Stimulated activated CD8-positive, alpha-beta memory T cell treated with anti-CD3 and anti-CD28 coated beads, Interleukin-7, amount 100 ng/mL, for 48 hours (primary cell): ENCODE data around the gene CYYR1.

ENCODE experiments used
- DNase-seq, 2 donors: peaks; one replicate each; pipeline ENCODE4 v3.0.0-alpha.2; 2020; ENCODE audit warnings: low read depth in 1 of 2; ENCODE audit errors: extremely low read depth in 1 of 2

Gene CYYR1

GRCh38 chr21:26572702-26573381, at the start of gene CYYR1:
TSS of gene CYYR1 (minus strand) at chr21:26573286. CDS start at chr21:26572940, 346 bp downstream.
- DNase-seq = no peak

GRCh38 chr21:26617176-26617575, 44.1 kb upstream of the CYYR1 start:
- DNase-seq = no peak

- DNase-seq = no peak
These were observed 41.2 kb upstream of the CYYR1 start for GRCh38 chr21:26614251-26614650.

- DNase-seq = no peak
These were observed 26.2 kb upstream of the CYYR1 start for GRCh38 chr21:26599261-26599660.

DNA sequence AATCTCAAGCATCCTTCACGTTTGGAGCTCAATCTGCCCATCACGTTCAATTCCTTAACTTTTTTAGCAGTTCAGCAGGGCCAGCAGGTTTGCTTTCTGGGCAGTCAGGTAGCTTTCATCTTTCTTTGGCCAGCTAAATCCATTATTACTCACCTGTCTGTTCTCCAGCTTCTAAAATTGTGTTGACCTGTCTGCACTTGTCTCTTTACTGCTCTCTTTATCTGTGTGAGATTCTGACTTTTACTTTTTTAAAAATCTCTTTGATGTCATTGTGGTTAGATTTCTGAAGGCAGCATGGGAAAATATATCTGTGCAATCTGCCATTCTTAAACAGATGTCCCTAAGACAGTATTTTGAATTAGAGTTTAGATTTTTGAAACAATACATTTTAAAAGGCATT, 24.9 kb upstream of the CYYR1 start:
- no peak for DNase-seq

GRCh38 chr21:26597031-26597430, 23.9 kb upstream of the CYYR1 start:
- no peak for DNase-seq

DNA sequence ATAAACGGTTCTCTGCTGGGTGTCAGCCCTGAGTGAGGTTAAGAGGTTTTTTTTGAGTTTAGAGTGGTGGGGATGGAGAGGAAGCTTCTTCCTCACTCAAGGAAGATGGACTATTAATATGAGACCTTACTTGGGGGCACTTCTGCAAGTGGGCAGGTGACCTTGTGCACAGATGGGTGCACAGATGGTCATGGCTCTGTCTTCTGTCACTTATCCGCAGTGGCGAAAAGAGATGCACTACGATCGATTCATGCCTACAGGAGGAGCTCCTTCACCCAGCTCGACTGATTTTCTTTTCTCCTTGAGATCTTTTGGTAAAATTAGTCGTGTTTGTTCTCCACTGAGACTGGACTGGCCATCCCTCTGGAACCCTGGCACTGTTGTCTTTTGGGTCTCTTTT, 22.9 kb upstream of the CYYR1 start:
- DNase-seq = no peak

DNA sequence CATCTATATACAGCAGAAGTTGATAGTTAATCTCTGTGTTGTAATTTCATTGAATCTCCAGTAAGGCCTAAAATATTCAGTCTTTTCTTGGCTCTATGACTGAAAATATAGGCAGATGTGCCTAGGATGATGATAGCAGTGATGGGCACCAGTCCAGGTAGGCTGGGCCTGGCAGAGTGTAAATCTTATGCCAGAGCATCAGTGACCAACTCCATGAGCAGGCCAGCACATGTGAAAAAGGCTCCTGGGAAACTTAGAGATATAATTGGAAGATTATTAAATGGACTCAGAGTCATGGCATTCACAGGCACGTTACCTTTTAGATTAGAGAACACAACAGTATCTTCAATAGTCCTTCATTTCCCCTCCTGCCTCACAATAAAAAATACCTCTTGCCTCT, 20.7 kb upstream of the CYYR1 start:
- no peak for DNase-seq

DNA sequence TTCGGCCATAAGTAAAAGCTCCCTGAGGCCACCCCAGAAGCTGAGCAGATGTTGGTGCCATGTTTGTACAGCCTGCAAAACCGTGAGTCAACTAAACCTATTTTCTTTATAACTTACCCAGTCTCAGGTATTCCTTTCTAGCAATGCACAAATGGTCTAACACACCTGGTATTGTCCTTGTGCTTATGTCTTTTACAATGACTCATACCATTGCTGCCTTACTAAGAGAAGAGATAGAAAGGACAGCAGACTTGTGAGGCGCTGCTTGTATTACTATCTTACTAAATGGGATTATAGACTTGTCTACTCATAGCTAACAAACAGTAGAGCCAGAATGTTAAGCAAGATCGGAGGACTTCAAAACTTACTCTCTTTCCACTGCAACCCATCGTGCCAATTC, 18.5 kb upstream of the CYYR1 start:
- no peak for DNase-seq

- no peak for DNase-seq
These were observed 15.4 kb upstream of the CYYR1 start for GRCh38 chr21:26588446-26588845.

DNA sequence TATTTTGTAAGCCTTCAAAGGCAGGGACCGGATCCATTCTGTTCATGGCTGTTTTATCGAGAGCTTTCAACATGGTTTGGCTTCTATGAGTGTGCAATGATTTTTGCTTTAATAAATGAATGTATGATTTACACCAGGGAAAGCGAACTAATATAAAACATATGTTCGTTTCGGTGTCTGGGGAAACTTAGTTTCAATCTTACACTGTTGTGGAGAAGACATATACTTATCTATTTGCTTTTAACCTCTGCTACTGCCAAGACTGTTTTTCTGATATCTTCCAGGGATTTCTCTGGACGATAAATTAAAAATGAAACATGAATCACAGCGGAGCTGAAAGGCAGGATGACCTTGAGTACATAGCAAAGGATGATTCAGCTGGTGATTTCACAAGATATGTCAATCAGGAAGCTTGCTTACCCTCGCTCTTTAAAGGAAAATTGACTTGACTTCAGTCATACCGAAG, 14.7 kb upstream of the CYYR1 start:
- DNase-seq = no peak

DNA sequence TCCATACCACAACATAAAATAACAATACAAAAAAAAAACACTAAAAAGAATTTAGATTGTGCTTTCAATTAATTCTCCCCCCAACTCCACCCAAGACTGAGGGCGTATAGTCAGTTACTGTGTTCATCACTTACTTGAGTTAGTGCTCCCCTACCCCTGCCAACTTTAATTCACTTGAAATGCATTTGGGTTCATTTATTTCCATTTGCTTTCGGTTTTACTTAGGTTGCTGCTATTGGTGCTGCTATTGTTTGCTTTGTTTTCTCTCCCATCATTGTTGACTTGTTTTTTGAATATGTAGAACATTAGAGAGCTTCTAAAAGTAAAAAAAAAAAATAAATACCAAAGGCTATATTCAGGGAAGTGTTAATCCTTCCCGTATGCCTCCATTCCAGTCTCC, 10.7 kb upstream of the CYYR1 start:
- no peak for DNase-seq

GRCh38 chr21:26581818-26582217, 8.7 kb upstream of the CYYR1 start:
- DNase-seq = no peak

DNA sequence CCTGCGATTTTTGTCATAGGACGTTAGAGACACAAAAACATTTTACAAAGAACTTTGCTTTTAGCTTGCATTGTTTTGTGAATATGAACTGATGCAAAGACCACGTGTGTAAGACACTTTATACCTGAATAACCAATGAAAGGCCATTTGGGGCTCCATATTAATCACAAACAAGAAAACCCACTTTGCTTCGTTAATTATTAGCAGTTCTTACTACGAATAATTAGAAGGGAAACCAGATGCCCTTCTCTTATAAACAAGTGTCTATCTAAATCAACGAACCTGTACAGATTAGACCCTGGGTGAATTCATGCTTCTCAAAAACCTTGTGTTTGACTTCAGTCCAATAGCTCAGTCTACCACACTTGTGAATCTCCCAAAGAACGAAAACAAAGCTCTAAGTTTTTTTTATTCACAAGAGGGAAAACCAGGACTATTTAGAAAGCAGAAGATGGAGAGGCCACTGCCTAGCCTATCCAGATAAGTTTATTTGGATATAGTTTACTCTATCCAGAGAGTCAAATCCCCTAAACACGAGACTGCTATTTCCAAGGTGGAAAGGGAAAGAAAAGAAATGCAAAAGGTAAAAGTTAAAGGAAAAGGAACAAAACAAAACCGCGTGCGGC, 897 bp downstream of the CYYR1 start:
- no peak for DNase-seq

GRCh38 chr21:26570203-26570602, 2.9 kb downstream of the CYYR1 start:
- DNase-seq = no peak

- no peak for DNase-seq
These were observed 7.5 kb downstream of the CYYR1 start for GRCh38 chr21:26565546-26565945.

DNA sequence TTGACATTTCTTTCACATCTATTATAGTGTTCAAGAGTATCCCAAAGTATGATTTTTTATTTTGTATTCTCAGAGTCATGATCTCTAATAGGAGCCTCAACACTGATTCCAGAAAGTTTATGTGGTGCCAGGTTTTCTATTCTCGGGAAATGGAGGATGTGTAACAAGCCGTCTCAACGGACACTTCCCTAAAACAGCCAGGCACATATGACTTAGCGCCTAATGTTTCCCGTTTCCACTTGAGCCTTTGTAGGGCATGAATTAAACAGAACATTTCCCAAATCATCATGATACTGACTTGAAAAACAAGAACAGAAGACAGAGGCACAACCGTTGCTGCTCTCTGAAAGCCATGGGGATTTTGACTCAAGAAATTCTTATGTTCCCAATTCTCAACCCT, 8.0 kb downstream of the CYYR1 start:
- no peak for DNase-seq

GRCh38 chr21:26563856-26564503, 9.1 kb downstream of the CYYR1 start:
- DNase-seq = no peak

GRCh38 chr21:26560612-26561011, 12.5 kb downstream of the CYYR1 start:
- DNase-seq = no peak

DNA sequence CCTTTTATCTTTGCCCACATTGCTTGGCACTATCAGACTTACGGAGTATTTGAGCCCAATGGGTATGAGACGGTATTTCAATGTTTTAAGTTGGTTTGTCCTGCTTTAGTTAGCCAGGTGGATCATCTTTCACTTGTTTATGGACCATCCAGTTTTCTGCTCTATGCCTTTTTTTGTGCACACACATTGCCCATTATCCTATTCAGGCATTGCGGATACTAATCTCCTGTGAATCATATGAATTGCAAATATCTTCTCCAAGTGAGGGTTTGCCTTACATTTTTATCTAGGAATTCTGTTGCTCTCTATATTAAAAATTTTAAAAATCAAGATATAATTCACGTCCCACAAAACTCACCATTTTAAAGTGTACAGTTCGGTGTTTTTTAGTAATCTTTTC, 14.0 kb downstream of the CYYR1 start:
- DNase-seq = no peak

- no peak for DNase-seq
These were observed 16.0 kb downstream of the CYYR1 start for GRCh38 chr21:26557106-26557505.

DNA sequence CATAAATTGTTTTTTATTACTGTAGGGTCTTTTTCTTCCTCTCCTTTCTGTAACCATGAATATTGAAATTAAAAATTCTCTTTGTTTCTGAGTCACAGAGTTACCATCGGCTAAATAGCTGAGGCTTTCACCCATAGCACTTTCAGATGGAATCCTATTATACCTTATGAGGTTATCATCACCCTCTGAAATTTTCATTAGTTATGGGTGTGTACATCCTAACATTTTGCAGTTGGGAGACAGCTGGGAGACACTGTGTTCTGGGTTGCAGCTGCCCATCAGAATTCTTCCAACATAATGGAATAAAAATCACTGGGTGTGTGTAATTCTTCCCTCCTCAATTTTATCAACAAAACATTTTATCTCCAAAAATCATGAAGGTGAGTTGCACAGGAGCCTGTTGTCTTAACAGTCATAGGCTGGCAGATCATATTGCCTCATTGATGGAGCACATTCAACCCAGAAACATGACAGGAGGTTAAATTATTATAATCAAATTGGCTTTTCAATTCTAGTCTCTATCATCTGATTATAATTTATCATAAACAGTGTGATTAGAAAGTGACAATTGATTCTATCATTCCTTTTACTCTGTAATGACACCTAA, 17.4 kb downstream of the CYYR1 start:
- no peak for DNase-seq
